IMR-90 (cell line): ENCODE data around the gene AAR2. TPM values are rescaled to one million over a fixed set of nuclear protein-coding genes. Genes with fewer than 3 reads are reported as not detected.

Experiments used
- ATAC-seq: fragments of 200-7000 bp; cut with Tn5 transposase; 2 replicates; pipeline ENCODE4 v1.9.1; 2020; ENCODE audit warnings: low read depth, mild to moderate bottlenecking, moderate library complexity
- BruUV-seq: library from RNA; stranded (reverse); fragments of 400-500 nt; replicated peaks from 2 replicates; lab custom pipeline; 2021; lab: Mats Ljungman, UMichigan
- CTCF ChIA-PET: fragments of 300-600 bp; formaldehyde crosslinking; extraction: SDS; loops from one replicate; lab custom pipeline; 2021; ENCODE audit warnings: antibody characterized with exemption; lab: Yijun Ruan, JAX
- POLR2A ChIA-PET: fragments of 300-600 bp; sonication (Branson Sonifier 250); formaldehyde crosslinking; loops from one replicate; lab custom pipeline; 2022; ENCODE audit warnings: antibody characterized with exemption; ENCODE audit not compliant: unreplicated experiment; lab: Charles Lee
- DNase-seq: peaks from one replicate; pipeline ENCODE4 v3.0.0; 2013
- H2AFZ ChIP-seq: replicated peaks from 2 replicates; pipeline ENCODE3; 2013; ENCODE audit warnings: low read length, mild to moderate bottlenecking; ENCODE audit not compliant: poor library complexity
- H2AK5ac ChIP-seq: 2 replicates; pipeline ENCODE4 v1.6.1; 2013; ENCODE audit warnings: low read depth, low read length, inconsistent platforms
- H2AK9ac ChIP-seq: replicated peaks from 2 replicates; pipeline ENCODE3; 2013; ENCODE audit warnings: mild to moderate bottlenecking, low read depth, low read length, moderate library complexity; ENCODE audit not compliant: poor library complexity
- H2BK120ac ChIP-seq: 2 replicates; pipeline ENCODE4 v1.6.1; 2013; ENCODE audit warnings: low read depth, low read length, inconsistent platforms
- H2BK15ac ChIP-seq: 3 replicates; pipeline ENCODE4 v1.6.1; 2013; ENCODE audit warnings: low read depth, low read length, inconsistent platforms
- H2BK20ac ChIP-seq: 2 replicates; pipeline ENCODE4 v1.6.1; 2013; ENCODE audit warnings: low read depth, mild to moderate bottlenecking, inconsistent platforms, low read length, moderate library complexity
- H2BK5ac ChIP-seq: 2 replicates; pipeline ENCODE4 v1.6.1; 2013; ENCODE audit warnings: mild to moderate bottlenecking, low read depth, low read length, inconsistent platforms; ENCODE audit not compliant: poor library complexity, severe bottlenecking
- H3K14ac ChIP-seq: replicated peaks from 2 replicates; pipeline ENCODE4 v1.6.1; 2013; ENCODE audit warnings: low read depth, low read length, inconsistent platforms
- H3K18ac ChIP-seq: 2 replicates; pipeline ENCODE4 v1.6.1; 2013; ENCODE audit warnings: low read depth, low read length, control low read depth
- H3K23ac ChIP-seq: 2 replicates; pipeline ENCODE4 v1.6.1; 2013; ENCODE audit warnings: low read depth, low read length, inconsistent platforms
- H3K27ac ChIP-seq: 2 replicates; pipeline ENCODE4 v1.5.1; 2013; ENCODE audit warnings: mild to moderate bottlenecking, control low read depth, low read length; ENCODE audit not compliant: insufficient read depth
- H3K27me3 ChIP-seq: 2 replicates; pipeline ENCODE4 v1.6.1; 2013; ENCODE audit warnings: low read length; ENCODE audit not compliant: control insufficient read depth, insufficient read depth
- H3K36me3 ChIP-seq: 2 replicates; pipeline ENCODE4 v1.6.1; 2013; ENCODE audit warnings: low read length, mixed read lengths; ENCODE audit not compliant: control insufficient read depth, insufficient read depth
- H3K4ac ChIP-seq: 2 replicates; pipeline ENCODE4 v1.6.1; 2013; ENCODE audit warnings: low read depth, low read length, inconsistent platforms
- H3K4me1 ChIP-seq: 2 replicates; pipeline ENCODE4 v1.6.1; 2013; ENCODE audit warnings: low read length, mixed read lengths; ENCODE audit not compliant: control insufficient read depth, insufficient read depth
- H3K4me2 ChIP-seq: 2 replicates; pipeline ENCODE4 v1.6.1; 2013; ENCODE audit warnings: low read depth, mild to moderate bottlenecking, control low read depth, low read length, moderate library complexity
- H3K4me3 ChIP-seq: 2 replicates; pipeline ENCODE4 v1.5.1; 2013; ENCODE audit warnings: low read depth, mild to moderate bottlenecking, control low read depth, low read length, moderate library complexity; ENCODE audit not compliant: insufficient read depth
- H3K56ac ChIP-seq: 2 replicates; pipeline ENCODE4 v1.6.1; 2013; ENCODE audit warnings: low read length, inconsistent platforms; ENCODE audit not compliant: insufficient read depth; ENCODE audit errors: extremely low read depth
- H3K79me1 ChIP-seq, 2 experiments: 2 replicates each; pipeline ENCODE4 v1.6.1; 2013; ENCODE audit warnings: low read length in 2 of 2, inconsistent platforms in 1 of 2, low read depth in 1 of 2
- H3K9ac ChIP-seq: 2 replicates; pipeline ENCODE4 v1.6.1; 2013; ENCODE audit warnings: low read depth, low read length, control low read depth
- H3K9me1 ChIP-seq: 2 replicates; pipeline ENCODE4 v1.6.1; 2013; ENCODE audit warnings: low read length, inconsistent platforms; ENCODE audit not compliant: insufficient read depth
- H3K9me3 ChIP-seq: 2 replicates; pipeline ENCODE4 v1.6.1; 2013; ENCODE audit warnings: low read length; ENCODE audit not compliant: control insufficient read depth, insufficient read depth
- H4K20me1 ChIP-seq: 2 replicates; pipeline ENCODE4 v1.6.1; 2013; ENCODE audit warnings: low read length, inconsistent platforms; ENCODE audit not compliant: insufficient read depth
- H4K5ac ChIP-seq: 2 replicates; pipeline ENCODE4 v1.6.1; 2013; ENCODE audit warnings: mild to moderate bottlenecking, low read depth, low read length, control low read depth
- H4K8ac ChIP-seq, 2 experiments: 2 replicates each; pipeline ENCODE4 v1.6.1; 2013; ENCODE audit warnings: low read depth in 2 of 2, low read length in 2 of 2, control low read depth in 1 of 2, inconsistent platforms in 1 of 2
- H4K91ac ChIP-seq: 2 replicates; pipeline ENCODE4 v1.6.1; 2013; ENCODE audit warnings: low read depth, low read length, inconsistent platforms; ENCODE audit not compliant: insufficient read depth
- BHLHE40 ChIP-seq: fragments of 150-350 bp; IDR thresholded peaks from 2 replicates; pipeline ENCODE4 v1.6.1; 2016; ENCODE audit warnings: mild to moderate bottlenecking, low read depth, low read length
- CEBPB ChIP-seq: IDR thresholded peaks from 2 replicates; pipeline ENCODE4 v1.6.1; 2012; ENCODE audit warnings: low read depth, low read length, improper control_type of control experiment
- CHD1 ChIP-seq: IDR thresholded peaks from 2 replicates; pipeline ENCODE4 v1.6.1; 2012; ENCODE audit warnings: low read depth, low read length, improper control_type of control experiment
- FOS ChIP-seq: fragments of 150-350 bp; IDR thresholded peaks from 2 replicates; pipeline ENCODE4 v1.6.1; 2016; ENCODE audit warnings: low read depth, low read length
- MAFK ChIP-seq: IDR thresholded peaks from 2 replicates; pipeline ENCODE4 v1.6.1; 2012; ENCODE audit warnings: low read depth, low read length, improper control_type of control experiment
- MAZ ChIP-seq: IDR thresholded peaks from 2 replicates; pipeline ENCODE4 v1.6.1; 2012; ENCODE audit warnings: low read depth, mild to moderate bottlenecking, low read length, improper control_type of control experiment, moderate library complexity, borderline replicate concordance
- MXI1 ChIP-seq: IDR thresholded peaks from 2 replicates; pipeline ENCODE4 v1.6.1; 2012; ENCODE audit warnings: low read depth, mild to moderate bottlenecking, low read length, moderate library complexity, borderline replicate concordance
- NFE2L2 ChIP-seq: fragments of 150-350 bp; IDR thresholded peaks from 2 replicates; pipeline ENCODE4 v1.6.1; 2016; ENCODE audit warnings: low read depth, mild to moderate bottlenecking, low read length
- POLR2A ChIP-seq: IDR thresholded peaks from 2 replicates; pipeline ENCODE4 v1.6.1; 2012; ENCODE audit warnings: mild to moderate bottlenecking, low read depth, low read length
- RAD21 ChIP-seq: IDR thresholded peaks from 2 replicates; pipeline ENCODE4 v1.6.1; 2012; ENCODE audit warnings: low read length, improper control_type of control experiment
- RCOR1 ChIP-seq: IDR thresholded peaks from 2 replicates; pipeline ENCODE4 v1.6.1; 2012; ENCODE audit warnings: mild to moderate bottlenecking, low read length, improper control_type of control experiment; ENCODE audit not compliant: insufficient replicate concordance
- RFX5 ChIP-seq: IDR thresholded peaks from 2 replicates; pipeline ENCODE4 v1.8.0; 2012; ENCODE audit warnings: low read depth, mild to moderate bottlenecking, low read length, moderate library complexity
- SMC3 ChIP-seq: fragments of 150-350 bp; IDR thresholded peaks from 2 replicates; pipeline ENCODE4 v1.6.1; 2016; ENCODE audit warnings: low read depth, mild to moderate bottlenecking, antibody characterized with exemption, low read length, moderate library complexity
- USF2 ChIP-seq: fragments of 150-350 bp; IDR thresholded peaks from 2 replicates; pipeline ENCODE4 v1.6.1; 2017; ENCODE audit warnings: mild to moderate bottlenecking, antibody characterized with exemption, low read length, low read depth
- WGBS, 2 experiments: methylation state at CpG; one replicate each; pipeline versions ENCODE4 v1.1.5 to v1.1.7; 2013; ENCODE audit warnings: missing lambda C conversion rate in 2 of 2; ENCODE audit not compliant: insufficient read length in 1 of 2; ENCODE audit errors: extremely low coverage in 2 of 2; 5-methylcytosine and 5-hydroxymethylcytosine counted together
- dilution Hi-C: fragments of 300-500 bp; cut with HindIII; formaldehyde crosslinking; loops from one replicate; pipeline ENCODE4 v1.14.3; 2018; ENCODE audit warnings: low sequenced_read_pairs; ENCODE audit not compliant: unreplicated experiment
- in situ Hi-C: fragments of 300-500 bp; cut with MboI; formaldehyde crosslinking; loops from 3 replicates; pipeline ENCODE4 v1.14.3; 2019; ENCODE audit warnings: low sequenced_read_pairs, inconsistent platforms, mixed read lengths
- intact Hi-C: fragments of 100-400 bp; cut with micrococcal nuclease; formaldehyde crosslinking; loops from 2 replicates; pipeline ENCODE4 v1.10.0; 2022
- polyA plus RNA-seq, 3 experiments: library from polyadenylated mRNA; depleted of rRNA; stranded (reverse); fragments of >200 nt; gene quantifications; 2 replicates each; pipeline ENCODE4 v1.2.3, GENCODE V29; 2012; ENCODE audit warnings: low replicate concordance in 1 of 3
- total RNA-seq: library from RNA; depleted of rRNA; stranded (reverse); fragments of >200 nt; gene quantifications from 2 replicates; pipeline ENCODE4 v1.2.3, GENCODE V29; 2012
- TF ChIP-seq, protein P1 (sequence below): conservative IDR thresholded peaks from 2 replicates; pipeline ENCODE4 v1.5.1; 2012; ENCODE audit warnings: mild to moderate bottlenecking, low read depth, low read length, improper control_type of control experiment
- TF ChIP-seq, protein P2 (sequence below): fragments of 150-350 bp; IDR thresholded peaks from 2 replicates; pipeline ENCODE4 v1.6.1; 2016; ENCODE audit warnings: low read depth, mild to moderate bottlenecking, low read length, moderate library complexity, borderline replicate concordance

The AAR2 gene
- total and polyA plus RNA-seq, 2 of the 4 experiments (the other 2 are of a cell fraction) = 28.2 to 35.8 TPM

GRCh38 chr20:36252511-36252910, 16.2 kb downstream of the AAR2 start:
- CTCF ChIA-PET = no interaction called here
- WGBS, 2 experiments = no CpG with 5 or more reads among the region's 3 CpGs

More at GRCh38 chr20:36252511-36252910, 16.2 kb downstream of the AAR2 start:
- BruUV-seq = no TSS peak
- H3K9me3 ChIP-seq = no peaks in the 10 kb centered on the region
- H2BK20ac ChIP-seq = no peak overlapping the region
- in situ Hi-C loops = no loop called here
- H2BK15ac ChIP-seq = no peak overlapping the region
- intact Hi-C loops = no loop called here
- H3K18ac ChIP-seq = no peak overlapping the region
- H4K5ac ChIP-seq = no peak overlapping the region
- no peak overlapping the region for H4K91ac ChIP-seq
- H3K79me1 ChIP-seq = peaks cover 28 to 32% of the 10 kb centered on the region in 2 experiments
- peaks cover 49% of the 10 kb centered on the region for H3K36me3 ChIP-seq
- H3K9ac ChIP-seq = no peak overlapping the region
- no peak overlapping the region for H2BK5ac ChIP-seq
- H2AK5ac ChIP-seq = no peak overlapping the region
- no peak overlapping the region for H2AFZ ChIP-seq
- no peak overlapping the region for H2AK9ac ChIP-seq
- H3K27me3 ChIP-seq = no peaks in the 10 kb centered on the region
- ATAC-seq = no peak
- no peak overlapping the region for H3K4me3 ChIP-seq
- H3K23ac ChIP-seq = no peak overlapping the region
- H3K27ac ChIP-seq = no peak overlapping the region
- H3K14ac ChIP-seq = no peak overlapping the region
- DNase-seq = no peak
- TF ChIP-seq CHD1 (no peak), NFE2L2 (no peak), USF2 (no peak), RFX5 (no peak), MXI1 (no peak), POLR2A (no peak), FOS (no peak), MAZ (no peak), BHLHE40 (no peak), SMC3 (no peak), RCOR1 (no peak), MAFK (no peak), RAD21 (no peak), CEBPB (no peak)
- TF ChIP-seq, protein P1, sequence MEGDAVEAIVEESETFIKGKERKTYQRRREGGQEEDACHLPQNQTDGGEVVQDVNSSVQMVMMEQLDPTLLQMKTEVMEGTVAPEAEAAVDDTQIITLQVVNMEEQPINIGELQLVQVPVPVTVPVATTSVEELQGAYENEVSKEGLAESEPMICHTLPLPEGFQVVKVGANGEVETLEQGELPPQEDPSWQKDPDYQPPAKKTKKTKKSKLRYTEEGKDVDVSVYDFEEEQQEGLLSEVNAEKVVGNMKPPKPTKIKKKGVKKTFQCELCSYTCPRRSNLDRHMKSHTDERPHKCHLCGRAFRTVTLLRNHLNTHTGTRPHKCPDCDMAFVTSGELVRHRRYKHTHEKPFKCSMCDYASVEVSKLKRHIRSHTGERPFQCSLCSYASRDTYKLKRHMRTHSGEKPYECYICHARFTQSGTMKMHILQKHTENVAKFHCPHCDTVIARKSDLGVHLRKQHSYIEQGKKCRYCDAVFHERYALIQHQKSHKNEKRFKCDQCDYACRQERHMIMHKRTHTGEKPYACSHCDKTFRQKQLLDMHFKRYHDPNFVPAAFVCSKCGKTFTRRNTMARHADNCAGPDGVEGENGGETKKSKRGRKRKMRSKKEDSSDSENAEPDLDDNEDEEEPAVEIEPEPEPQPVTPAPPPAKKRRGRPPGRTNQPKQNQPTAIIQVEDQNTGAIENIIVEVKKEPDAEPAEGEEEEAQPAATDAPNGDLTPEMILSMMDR = no peak
- TF ChIP-seq, protein P2, sequence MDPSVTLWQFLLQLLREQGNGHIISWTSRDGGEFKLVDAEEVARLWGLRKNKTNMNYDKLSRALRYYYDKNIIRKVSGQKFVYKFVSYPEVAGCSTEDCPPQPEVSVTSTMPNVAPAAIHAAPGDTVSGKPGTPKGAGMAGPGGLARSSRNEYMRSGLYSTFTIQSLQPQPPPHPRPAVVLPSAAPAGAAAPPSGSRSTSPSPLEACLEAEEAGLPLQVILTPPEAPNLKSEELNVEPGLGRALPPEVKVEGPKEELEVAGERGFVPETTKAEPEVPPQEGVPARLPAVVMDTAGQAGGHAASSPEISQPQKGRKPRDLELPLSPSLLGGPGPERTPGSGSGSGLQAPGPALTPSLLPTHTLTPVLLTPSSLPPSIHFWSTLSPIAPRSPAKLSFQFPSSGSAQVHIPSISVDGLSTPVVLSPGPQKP = no peak
- no peak overlapping the region for H2BK120ac ChIP-seq
- peaks cover 11% of the 10 kb centered on the region; the same call in 1 of the 2 replicates for H3K9me1 ChIP-seq
- dilution Hi-C loops = no loop called here
- H3K4me1 ChIP-seq = no peaks in the 10 kb centered on the region
- no peak overlapping the region for H3K56ac ChIP-seq
- no peak overlapping the region for H4K8ac ChIP-seq
- POLR2A ChIA-PET = no interaction called here
- no peak overlapping the region for H3K4me2 ChIP-seq
- peaks cover 16% of the 10 kb centered on the region for H4K20me1 ChIP-seq
- H3K4ac ChIP-seq = no peak overlapping the region
